ENCODE results near the gene TMEM69.
A peak's percentile ranks its signal among the peaks of the same experiment; 100 is the strongest.
"Not testable (repeated sequence)": the region's sequence is repeated elsewhere in the genome, so short reads cannot be mapped to it uniquely, and the experiment has no call there.

TMEM69 gene

DNA sequence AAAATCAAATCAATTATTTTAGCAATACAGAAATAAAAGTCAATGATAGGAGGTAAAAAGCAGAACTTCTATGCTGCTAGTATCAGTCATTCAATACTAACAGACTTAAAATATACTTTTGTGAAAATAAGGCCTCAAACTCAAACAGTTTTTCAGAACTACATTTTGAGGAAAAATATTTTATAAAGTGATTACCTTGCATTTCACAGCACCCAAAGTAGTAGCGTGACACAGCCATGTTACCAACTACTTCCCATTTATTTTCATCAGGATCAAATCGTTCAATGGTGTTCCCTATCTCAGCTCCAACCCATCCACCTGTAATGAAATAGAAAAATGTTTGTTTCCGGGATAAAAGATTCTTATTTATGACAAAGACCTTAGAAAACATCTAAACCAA lies 28.7 kb downstream of the TMEM69 start:
- H3K27me3 ChIP-seq (replicated peaks), result no peaks in the 10 kb centered on the region
- TF ChIP-seq, protein P1, sequence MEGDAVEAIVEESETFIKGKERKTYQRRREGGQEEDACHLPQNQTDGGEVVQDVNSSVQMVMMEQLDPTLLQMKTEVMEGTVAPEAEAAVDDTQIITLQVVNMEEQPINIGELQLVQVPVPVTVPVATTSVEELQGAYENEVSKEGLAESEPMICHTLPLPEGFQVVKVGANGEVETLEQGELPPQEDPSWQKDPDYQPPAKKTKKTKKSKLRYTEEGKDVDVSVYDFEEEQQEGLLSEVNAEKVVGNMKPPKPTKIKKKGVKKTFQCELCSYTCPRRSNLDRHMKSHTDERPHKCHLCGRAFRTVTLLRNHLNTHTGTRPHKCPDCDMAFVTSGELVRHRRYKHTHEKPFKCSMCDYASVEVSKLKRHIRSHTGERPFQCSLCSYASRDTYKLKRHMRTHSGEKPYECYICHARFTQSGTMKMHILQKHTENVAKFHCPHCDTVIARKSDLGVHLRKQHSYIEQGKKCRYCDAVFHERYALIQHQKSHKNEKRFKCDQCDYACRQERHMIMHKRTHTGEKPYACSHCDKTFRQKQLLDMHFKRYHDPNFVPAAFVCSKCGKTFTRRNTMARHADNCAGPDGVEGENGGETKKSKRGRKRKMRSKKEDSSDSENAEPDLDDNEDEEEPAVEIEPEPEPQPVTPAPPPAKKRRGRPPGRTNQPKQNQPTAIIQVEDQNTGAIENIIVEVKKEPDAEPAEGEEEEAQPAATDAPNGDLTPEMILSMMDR (IDR thresholded peaks at IDR 0.05; ENCODE audit: low read depth, low read length, missing control alignments), result no peak
- H3K36me3 ChIP-seq (replicated peaks), result no peaks in the 10 kb centered on the region
- in situ Hi-C loops (cut with HindIII; ENCODE audit: low pct_ligation_motif_present, low sequenced_read_pairs), result no loop called here
- H3K4me3 ChIP-seq (ENCODE audit: low read depth, low read length), result no peak overlapping the region
- DNase-seq, result no peak
- H3K27ac ChIP-seq, result no peak overlapping the region

DNA sequence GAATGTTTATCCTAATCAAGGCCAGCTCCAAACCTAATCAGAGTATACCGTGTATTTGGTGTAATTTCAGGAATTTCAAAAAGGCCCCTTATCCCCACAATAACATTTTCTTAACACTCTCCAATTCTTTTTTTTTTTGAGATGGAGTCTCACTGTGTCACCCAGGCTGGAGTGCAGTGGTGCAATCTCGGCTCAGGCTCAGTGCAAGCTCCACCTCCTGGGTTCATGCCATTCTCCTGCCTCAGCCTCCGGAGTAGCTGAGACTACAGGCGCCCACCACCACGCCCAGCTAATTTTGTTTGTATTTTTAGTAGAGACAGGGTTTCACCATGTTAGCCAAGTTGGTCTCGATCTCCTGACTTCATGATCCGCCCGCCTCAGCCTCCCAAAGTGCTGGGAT lies 29.4 kb downstream of the TMEM69 start:
- in situ Hi-C loops (cut with HindIII; ENCODE audit: low pct_ligation_motif_present, low sequenced_read_pairs); H3K36me3 ChIP-seq (replicated peaks); H3K4me3 ChIP-seq (ENCODE audit: low read depth, low read length); H3K27me3 ChIP-seq (replicated peaks): not testable (repeated sequence)
- peak; percentile 77 for DNase-seq
- peak overlapping the region; percentile 42 for H3K27ac ChIP-seq

DNA sequence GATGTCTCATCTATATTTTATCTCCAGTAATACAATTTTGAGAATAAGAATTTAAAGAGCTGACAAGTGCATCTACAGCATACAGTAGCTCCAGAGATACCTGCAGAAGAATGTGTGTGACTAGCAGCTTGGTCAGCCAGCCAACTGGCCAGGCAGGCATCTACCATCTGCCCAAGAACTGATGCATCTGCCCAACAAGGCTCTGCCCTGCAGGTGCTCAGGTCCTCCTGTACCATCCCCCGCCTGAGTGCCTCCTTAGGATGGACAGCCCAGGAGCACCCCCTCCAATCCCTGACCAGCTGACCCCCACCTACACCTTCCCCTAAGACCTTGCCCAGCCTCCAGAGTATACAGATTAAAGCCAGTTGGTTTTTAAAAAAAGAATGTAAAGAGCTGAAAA lies 30.3 kb downstream of the TMEM69 start:
- Histone ChIP-seq H3K27me3 (replicated peaks) (no peaks in the 10 kb centered on the region), H3K4me3 (ENCODE audit: low read depth, low read length) (no peak overlapping the region), H3K27ac (no peak overlapping the region), H3K36me3 (replicated peaks) (no peaks in the 10 kb centered on the region)
- no peak for DNase-seq
- TF ChIP-seq, protein P1 (IDR thresholded peaks at IDR 0.05; ENCODE audit: low read depth, low read length, missing control alignments), result no peak
- in situ Hi-C loops (cut with HindIII; ENCODE audit: low pct_ligation_motif_present, low sequenced_read_pairs), result no loop called here

DNA sequence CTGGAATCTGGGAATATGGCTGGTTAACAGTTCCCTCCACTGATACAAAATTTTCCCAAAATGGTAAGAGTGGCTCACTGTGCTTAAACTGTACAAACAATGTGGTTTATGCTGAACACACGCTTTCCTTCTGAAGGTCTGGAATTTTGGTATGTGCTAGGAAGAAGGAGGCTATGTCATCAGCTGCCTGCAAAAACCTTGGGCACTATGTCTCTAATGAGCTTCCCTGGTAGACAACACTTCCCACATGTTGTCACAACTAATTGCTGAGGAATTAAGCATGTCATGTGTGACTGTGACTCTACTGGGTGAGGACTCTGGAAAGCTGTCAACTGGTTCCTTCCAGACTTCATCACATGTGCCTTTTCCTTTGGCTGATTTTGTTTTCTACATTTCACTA lies 33.2 kb downstream of the TMEM69 start:
- TF ChIP-seq, protein P1 (IDR thresholded peaks at IDR 0.05; ENCODE audit: low read depth, low read length, missing control alignments), result no peak
- peak overlapping the region; percentile 38 for H3K27ac ChIP-seq
- peak; percentile 37 for DNase-seq
- H3K27me3 ChIP-seq (replicated peaks), result no peaks in the 10 kb centered on the region
- no peak overlapping the region for H3K4me3 ChIP-seq (ENCODE audit: low read depth, low read length)
- H3K36me3 ChIP-seq (replicated peaks), result no peaks in the 10 kb centered on the region
- in situ Hi-C loops (cut with HindIII; ENCODE audit: low pct_ligation_motif_present, low sequenced_read_pairs), result no loop called here

DNA sequence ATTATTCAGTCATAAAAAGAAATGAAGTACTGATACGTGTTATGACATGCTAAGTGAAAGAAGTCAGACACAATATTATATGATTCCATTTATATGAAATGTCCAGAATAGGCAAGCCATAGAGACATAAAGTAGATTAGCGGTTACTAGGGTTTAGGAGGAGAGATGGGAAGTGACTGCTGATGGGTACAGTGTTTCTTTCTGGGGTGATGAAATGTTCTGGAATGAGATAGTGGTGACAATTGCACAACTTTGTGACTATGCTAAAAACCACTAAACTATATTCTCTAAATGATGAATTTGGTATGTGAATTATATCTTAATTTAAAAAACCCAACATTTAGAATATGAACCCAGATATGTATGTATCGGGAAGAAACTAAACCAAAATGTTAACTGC lies 34.8 kb downstream of the TMEM69 start:
- in situ Hi-C loops (cut with HindIII; ENCODE audit: low pct_ligation_motif_present, low sequenced_read_pairs), result no loop called here
- Histone ChIP-seq H3K4me3 (ENCODE audit: low read depth, low read length) (no peak overlapping the region), H3K27me3 (replicated peaks) (no peaks in the 10 kb centered on the region), H3K36me3 (replicated peaks) (peaks cover 2% of the 10 kb centered on the region), H3K27ac (no peak overlapping the region)
- TF ChIP-seq, protein P1 (IDR thresholded peaks at IDR 0.05; ENCODE audit: low read depth, low read length, missing control alignments), result no peak
- DNase-seq, result no peak

DNA sequence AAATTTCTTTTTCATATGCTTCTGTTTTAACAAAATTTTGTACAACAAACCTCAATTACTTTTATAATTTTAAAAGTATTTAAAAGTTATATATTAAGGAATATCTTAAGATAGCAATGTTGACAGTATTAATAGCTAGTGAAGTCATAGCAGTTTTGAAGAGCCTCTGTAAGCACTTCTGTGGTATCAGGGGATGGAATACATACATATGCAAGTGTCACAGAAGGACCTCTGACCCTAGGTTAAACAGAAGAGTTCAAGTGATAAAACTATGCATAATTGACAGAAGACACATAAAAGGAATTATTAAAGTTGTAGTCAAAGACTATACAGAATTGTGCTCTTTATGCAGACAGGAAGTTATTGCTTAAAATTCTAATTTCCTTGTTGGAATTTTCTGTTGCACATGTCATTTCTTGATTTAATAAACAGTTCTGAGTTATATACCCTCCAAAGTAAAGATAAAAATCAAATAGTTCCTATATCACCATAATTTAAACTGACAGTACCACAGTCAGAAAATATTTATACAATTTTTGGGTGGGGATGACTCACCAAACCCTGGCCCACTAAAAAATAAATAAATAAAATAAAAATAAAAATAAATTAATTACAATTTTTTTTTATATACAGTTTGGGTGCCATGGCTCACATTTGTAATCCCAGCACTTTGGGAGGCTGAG lies 35.4 kb downstream of the TMEM69 start:
- H3K27me3 ChIP-seq (replicated peaks), result no peaks in the 10 kb centered on the region
- TF ChIP-seq, protein P1 (IDR thresholded peaks at IDR 0.05; ENCODE audit: low read depth, low read length, missing control alignments), result no peak
- in situ Hi-C loops (cut with HindIII; ENCODE audit: low pct_ligation_motif_present, low sequenced_read_pairs), result no loop called here
- DNase-seq, result no peak
- peaks cover 2% of the 10 kb centered on the region for H3K36me3 ChIP-seq (replicated peaks)
- no peak overlapping the region for H3K4me3 ChIP-seq (ENCODE audit: low read depth, low read length)
- H3K27ac ChIP-seq, result no peak overlapping the region

DNA sequence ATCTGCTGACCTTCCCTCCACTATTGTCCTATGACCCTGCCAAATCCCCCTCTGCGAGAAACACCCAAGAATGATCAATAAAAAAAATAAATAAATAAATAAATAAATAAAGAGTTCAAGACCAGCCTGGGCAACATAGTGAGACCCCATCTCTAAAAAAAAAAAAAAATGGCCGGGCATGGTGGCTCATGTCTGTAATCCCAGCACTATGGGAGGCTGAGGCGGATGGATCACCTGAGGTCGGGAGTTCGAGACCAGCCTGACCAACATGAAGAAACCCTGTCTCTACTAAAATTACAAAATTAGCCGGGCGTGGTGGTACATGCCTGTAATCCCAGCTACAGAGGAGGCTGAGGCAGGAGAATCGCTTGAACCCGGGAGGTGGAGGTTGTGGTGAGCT lies 38.0 kb downstream of the TMEM69 start:
- H3K4me3 ChIP-seq (ENCODE audit: low read depth, low read length); in situ Hi-C loops (cut with HindIII; ENCODE audit: low pct_ligation_motif_present, low sequenced_read_pairs); H3K27ac ChIP-seq; H3K27me3 ChIP-seq (replicated peaks); H3K36me3 ChIP-seq (replicated peaks); DNase-seq: not testable (repeated sequence)

All from brain microvascular endothelial cell (primary cell).